ENCODE data around the gene SATL1.

The SATL1 gene

DNA sequence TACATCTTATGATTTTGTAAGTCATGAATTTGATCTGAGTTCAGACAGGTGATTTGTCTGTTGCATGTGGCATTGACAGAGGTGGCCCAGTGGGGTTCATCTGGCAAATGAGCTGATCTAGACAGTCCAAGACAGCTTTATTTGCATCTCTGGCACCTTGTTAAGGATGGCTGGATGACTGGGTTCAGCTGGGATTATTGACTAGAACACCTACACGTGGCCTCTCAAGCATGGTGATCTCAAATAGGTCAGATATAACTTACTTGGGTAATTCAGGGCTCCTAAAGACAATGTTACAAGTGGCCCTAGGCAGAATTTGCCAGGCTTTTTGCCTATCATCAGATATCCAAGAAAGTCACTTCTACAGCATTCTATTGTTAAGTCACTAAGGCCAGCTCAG is 192.0 kb downstream of the SATL1 start:
- TF ChIP-seq, protein P1, sequence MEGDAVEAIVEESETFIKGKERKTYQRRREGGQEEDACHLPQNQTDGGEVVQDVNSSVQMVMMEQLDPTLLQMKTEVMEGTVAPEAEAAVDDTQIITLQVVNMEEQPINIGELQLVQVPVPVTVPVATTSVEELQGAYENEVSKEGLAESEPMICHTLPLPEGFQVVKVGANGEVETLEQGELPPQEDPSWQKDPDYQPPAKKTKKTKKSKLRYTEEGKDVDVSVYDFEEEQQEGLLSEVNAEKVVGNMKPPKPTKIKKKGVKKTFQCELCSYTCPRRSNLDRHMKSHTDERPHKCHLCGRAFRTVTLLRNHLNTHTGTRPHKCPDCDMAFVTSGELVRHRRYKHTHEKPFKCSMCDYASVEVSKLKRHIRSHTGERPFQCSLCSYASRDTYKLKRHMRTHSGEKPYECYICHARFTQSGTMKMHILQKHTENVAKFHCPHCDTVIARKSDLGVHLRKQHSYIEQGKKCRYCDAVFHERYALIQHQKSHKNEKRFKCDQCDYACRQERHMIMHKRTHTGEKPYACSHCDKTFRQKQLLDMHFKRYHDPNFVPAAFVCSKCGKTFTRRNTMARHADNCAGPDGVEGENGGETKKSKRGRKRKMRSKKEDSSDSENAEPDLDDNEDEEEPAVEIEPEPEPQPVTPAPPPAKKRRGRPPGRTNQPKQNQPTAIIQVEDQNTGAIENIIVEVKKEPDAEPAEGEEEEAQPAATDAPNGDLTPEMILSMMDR (IDR thresholded peaks at IDR 0.05; ENCODE audit: low read length), result no peak
- no peak for TF ChIP-seq EZH2 (IDR thresholded peaks at IDR 0.05; ENCODE audit: borderline replicate concordance, low read length)
- H3K4me1 ChIP-seq (ENCODE audit: insufficient read depth, low read length, severe bottlenecking), result no peaks in the 10 kb centered on the region
- no peaks in the 10 kb centered on the region for H3K79me2 ChIP-seq (ENCODE audit: insufficient read depth, low read length)
- no peak overlapping the region for H3K4me3 ChIP-seq (ENCODE audit: low read depth, low read length, poor library complexity, severe bottlenecking)
- no peak overlapping the region for H2AFZ ChIP-seq (ENCODE audit: low read length)
- no peaks in the 10 kb centered on the region for H3F3A ChIP-seq (ENCODE audit: insufficient read depth, low read length)
- H3K27ac ChIP-seq (ENCODE audit: low read depth, low read length, poor library complexity, severe bottlenecking), result no peak overlapping the region
- H3K9me2 ChIP-seq (ENCODE audit: low read depth, low read length), result no peaks in the 10 kb centered on the region
- no peaks in the 10 kb centered on the region for H4K20me1 ChIP-seq (ENCODE audit: insufficient read depth, low read length)
- no peak overlapping the region for H3K4me2 ChIP-seq (ENCODE audit: low read length)
- H3K9ac ChIP-seq (ENCODE audit: low read length), result no peak overlapping the region
- no peaks in the 10 kb centered on the region for H3K27me3 ChIP-seq (ENCODE audit: insufficient read depth, low read length)
- H3K36me3 ChIP-seq (ENCODE audit: insufficient read depth, low read length), result no peaks in the 10 kb centered on the region
- H3K9me3 ChIP-seq (ENCODE audit: low read length), result no peaks in the 10 kb centered on the region
